DND-41 (cell line): ENCODE data around the gene CDC20.

ENCODE experiments used
- ATAC-seq: fragments of 200-7000 bp; cut with Tn5 transposase; 3 replicates; pipeline ENCODE4 v1.9.1; 2021; ENCODE audit warnings: low read depth; ENCODE audit not compliant: insufficient read depth
- DNase-seq: peaks from one replicate; pipeline ENCODE4 v3.0.0-alpha.2; 2020
- H2AFZ ChIP-seq: 2 replicates; pipeline ENCODE4 v1.6.0; 2012; ENCODE audit warnings: low read depth, low read length
- H3K27ac ChIP-seq: 2 replicates; pipeline ENCODE4 v1.5.1; 2012; ENCODE audit warnings: low read length, inconsistent platforms
- H3K27me3 ChIP-seq: fragments of 200-600 bp; sonication (generic); 2 replicates; pipeline ENCODE4 v1.6.0; 2012; ENCODE audit warnings: low read length, mild to moderate bottlenecking, inconsistent platforms; ENCODE audit not compliant: insufficient read depth, poor library complexity
- H3K36me3 ChIP-seq: 2 replicates; pipeline ENCODE4 v1.5.1; 2012; ENCODE audit warnings: low read length, inconsistent platforms; ENCODE audit not compliant: insufficient read depth
- H3K4me1 ChIP-seq: 2 replicates; pipeline ENCODE4 v1.5.1; 2012; ENCODE audit warnings: mild to moderate bottlenecking, low read length; ENCODE audit not compliant: insufficient read depth
- H3K4me2 ChIP-seq: 2 replicates; pipeline ENCODE4 v1.6.0; 2012; ENCODE audit warnings: mild to moderate bottlenecking, moderate library complexity, low read length, inconsistent platforms; ENCODE audit not compliant: insufficient read depth
- H3K4me3 ChIP-seq, 2 experiments: fragments of 200-600 bp in 1 of 2; shearing (Covaris generic) in 1 of 2; 2 replicates each; pipeline ENCODE4 v1.5.1; 2012 to 2016; ENCODE audit warnings: inconsistent platforms in 2 of 2, low read length in 2 of 2, mild to moderate bottlenecking in 2 of 2, low read depth in 1 of 2, moderate library complexity in 1 of 2
- H3K79me2 ChIP-seq: 2 replicates; pipeline ENCODE4 v1.6.0; 2012; ENCODE audit warnings: low read length, inconsistent platforms; ENCODE audit not compliant: insufficient read depth
- H3K9ac ChIP-seq: 2 replicates; pipeline ENCODE4 v1.6.0; 2012; ENCODE audit warnings: low read depth, mild to moderate bottlenecking, inconsistent platforms, low read length, moderate library complexity
- H3K9me3 ChIP-seq: 2 replicates; pipeline ENCODE4 v1.5.1; 2012; ENCODE audit warnings: low read length, moderate library complexity, mild to moderate bottlenecking, inconsistent platforms; ENCODE audit not compliant: insufficient read depth, severe bottlenecking
- H4K20me1 ChIP-seq: 2 replicates; pipeline ENCODE4 v1.6.0; 2012; ENCODE audit warnings: low read length; ENCODE audit not compliant: insufficient read depth
- CTCF ChIP-seq: IDR thresholded peaks from 2 replicates; pipeline ENCODE4 v1.5.1; 2012; ENCODE audit warnings: borderline replicate concordance, low read length, moderate library complexity, mild to moderate bottlenecking; ENCODE audit not compliant: poor library complexity, severe bottlenecking; ENCODE audit errors: extremely low read depth
- EZH2 ChIP-seq: IDR thresholded peaks from 3 replicates; pipeline ENCODE4 v1.6.1; 2012; ENCODE audit warnings: borderline replicate concordance, low read depth, mild to moderate bottlenecking, moderate library complexity, low read length, inconsistent platforms; ENCODE audit not compliant: severe bottlenecking

CDC20 gene

GRCh38 chr1:43348343-43348808, 10.4 kb upstream of the CDC20 start:
- H4K20me1 ChIP-seq = no peaks in the 10 kb centered on the region

GRCh38 chr1:43348809-43349593, 9.8 kb upstream of the CDC20 start:
- ATAC-seq = no peak
- no peak overlapping the region for H3K27ac ChIP-seq
- no peak for DNase-seq

More at GRCh38 chr1:43348343-43348808, 10.4 kb upstream of the CDC20 start:
- Histone ChIP-seq H3K27me3 (no peaks in the 10 kb centered on the region), H3K9me3 (no peaks in the 10 kb centered on the region), H3K79me2 (no peaks in the 10 kb centered on the region), H3K27ac (no peak overlapping the region), H2AFZ (no peak overlapping the region), H3K36me3 (no peaks in the 10 kb centered on the region), H3K9ac (no peak overlapping the region), H3K4me3 (no peak overlapping the region), H3K4me2 (no peak overlapping the region), H3K4me1 (no peaks in the 10 kb centered on the region)
- no peak for ATAC-seq
- TF ChIP-seq EZH2 (no peak), CTCF (no peak)
- DNase-seq = no peak

GRCh38 chr1:43349594-43350306, 9.0 kb upstream of the CDC20 start:
- no peaks in the 10 kb centered on the region for H3K36me3 ChIP-seq
- ATAC-seq (no peak), DNase-seq (no peak)
- no peaks in the 10 kb centered on the region for H3K79me2 ChIP-seq
- H2AFZ ChIP-seq = no peak overlapping the region
- H4K20me1 ChIP-seq = no peaks in the 10 kb centered on the region
- H3K4me2 ChIP-seq = no peak overlapping the region
- H3K4me1 ChIP-seq = no peaks in the 10 kb centered on the region
- no peak overlapping the region for H3K9ac ChIP-seq
- TF ChIP-seq EZH2 = no peak
- TF ChIP-seq CTCF = no peak
- H3K4me3 ChIP-seq = no peak overlapping the region
- no peaks in the 10 kb centered on the region for H3K9me3 ChIP-seq
- no peaks in the 10 kb centered on the region for H3K27me3 ChIP-seq
- H3K27ac ChIP-seq = no peak overlapping the region

More at GRCh38 chr1:43348809-43349593, 9.8 kb upstream of the CDC20 start:
- Histone ChIP-seq H3K79me2 (no peaks in the 10 kb centered on the region), H3K9ac (no peak overlapping the region), H3K27me3 (no peaks in the 10 kb centered on the region), H3K9me3 (no peaks in the 10 kb centered on the region), H2AFZ (no peak overlapping the region), H3K4me3 (no peak overlapping the region), H3K4me1 (no peaks in the 10 kb centered on the region), H3K4me2 (no peak overlapping the region), H3K36me3 (no peaks in the 10 kb centered on the region), H4K20me1 (no peaks in the 10 kb centered on the region)
- no peak for TF ChIP-seq EZH2

GRCh38 chr1:43350976-43351375, 7.8 kb upstream of the CDC20 start:
- Histone ChIP-seq H3K36me3 (no peaks in the 10 kb centered on the region), H3K9me3 (no peaks in the 10 kb centered on the region), H2AFZ (no peak overlapping the region), H3K27me3 (no peaks in the 10 kb centered on the region), H3K4me3 (no peak overlapping the region), H3K27ac (no peak overlapping the region), H3K79me2 (no peaks in the 10 kb centered on the region), H3K9ac (no peak overlapping the region), H4K20me1 (no peaks in the 10 kb centered on the region), H3K4me2 (no peak overlapping the region), H3K4me1 (no peaks in the 10 kb centered on the region)
- DNase-seq (no peak), ATAC-seq (no peak)
- TF ChIP-seq EZH2 (no peak), CTCF (no peak)
